RPMI7951 (cell line): ENCODE data around the gene TBX18. TPM values are rescaled to one million over a fixed set of nuclear protein-coding genes. Genes with fewer than 3 reads are reported as not detected.

Experiments used
- DNase-seq: peaks from one replicate; pipeline ENCODE4 v3.0.0-alpha.2; 2012; ENCODE audit warnings: low read depth
- total RNA-seq: library from RNA; depleted of rRNA; stranded (reverse); fragments of >200 nt; shearing (Covaris generic); gene quantifications from 2 replicates; pipeline ENCODE4 v1.2.3, GENCODE V29; 2014

TBX18 gene
- total RNA-seq, 1 experiment from 2014 or later, result 13.6 TPM

DNA sequence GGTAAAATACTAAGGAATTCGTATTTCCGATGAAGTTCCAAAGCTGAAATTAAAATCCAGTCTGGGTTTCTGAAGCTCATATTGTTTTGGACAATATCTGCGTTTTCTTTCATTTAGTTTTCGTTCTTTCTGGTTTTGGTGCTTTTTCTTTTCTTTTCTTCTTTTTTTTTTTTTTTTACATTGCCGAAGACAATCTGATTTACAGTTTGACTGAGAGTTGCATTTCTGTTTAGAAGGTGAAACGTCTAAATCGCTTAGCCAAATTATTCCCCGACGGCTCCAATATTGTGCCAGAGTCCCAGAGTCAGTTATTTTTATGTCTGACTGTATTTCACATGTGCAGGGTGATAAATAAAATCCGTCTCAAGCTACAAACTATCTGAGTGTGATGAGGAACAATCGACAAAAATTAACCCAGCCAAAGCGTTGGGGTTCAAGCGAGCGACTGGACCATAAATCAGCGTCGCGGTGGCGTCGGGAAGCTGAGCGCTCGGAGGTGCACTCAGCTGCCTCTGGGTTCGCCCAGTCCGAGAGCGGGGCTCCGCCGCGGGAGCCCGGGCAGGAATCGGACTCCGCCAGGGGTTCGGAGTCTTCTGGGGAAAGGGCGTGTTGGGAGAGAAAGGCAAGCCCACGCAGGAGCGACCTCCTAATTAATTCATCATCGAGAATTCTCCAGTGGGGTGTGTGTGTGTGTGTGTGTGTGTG lies 8.2 kb upstream of the TBX18 start:
- DNase-seq, result no peak

- DNase-seq, result no peak
Observed at GRCh38 chr6:84771756-84772356, 7.5 kb upstream of the TBX18 start.

- no peak for DNase-seq
Observed at GRCh38 chr6:84771125-84771755, 6.8 kb upstream of the TBX18 start.

DNA sequence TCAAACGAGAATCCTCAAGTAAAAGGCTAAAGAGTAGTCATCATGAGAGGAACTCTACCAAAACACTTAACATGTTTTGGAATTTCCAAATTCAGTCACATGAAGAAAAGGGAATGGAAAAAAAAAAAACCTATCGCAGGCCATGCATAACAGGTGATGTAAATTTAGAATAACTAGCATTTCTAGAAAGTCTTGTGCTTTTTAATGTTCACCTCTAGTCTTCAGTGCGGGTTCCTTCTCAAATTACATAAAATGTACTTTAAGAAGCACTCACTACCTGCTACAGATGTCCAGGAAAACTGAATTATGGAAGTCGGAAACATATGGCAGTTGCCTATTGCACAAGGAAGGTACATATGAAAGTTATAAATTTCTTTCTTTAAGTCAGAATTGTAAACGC lies 6.1 kb upstream of the TBX18 start:
- DNase-seq, result no peak

DNA sequence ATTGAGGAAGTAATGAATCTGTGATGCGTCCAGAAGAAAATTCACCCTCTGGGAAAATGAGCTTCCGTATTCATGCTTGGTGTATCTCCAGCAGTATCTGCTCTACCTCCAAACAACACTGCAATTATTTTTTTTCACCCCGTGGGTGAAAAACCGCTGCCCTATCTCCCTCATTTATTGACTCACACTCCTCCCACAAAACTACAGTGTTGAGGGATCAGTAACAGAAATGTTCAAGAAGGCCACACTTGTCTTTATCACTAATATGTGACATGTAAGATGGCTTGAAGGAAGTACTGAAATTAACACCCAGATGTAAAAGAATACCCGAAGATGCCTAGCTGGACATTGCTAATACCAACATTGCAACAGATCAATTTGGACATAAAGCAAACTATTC lies 4.9 kb upstream of the TBX18 start:
- no peak for DNase-seq

- DNase-seq, result peak; percentile 43
Observed at GRCh38 chr6:84768442-84769174, 4.2 kb upstream of the TBX18 start.

DNA sequence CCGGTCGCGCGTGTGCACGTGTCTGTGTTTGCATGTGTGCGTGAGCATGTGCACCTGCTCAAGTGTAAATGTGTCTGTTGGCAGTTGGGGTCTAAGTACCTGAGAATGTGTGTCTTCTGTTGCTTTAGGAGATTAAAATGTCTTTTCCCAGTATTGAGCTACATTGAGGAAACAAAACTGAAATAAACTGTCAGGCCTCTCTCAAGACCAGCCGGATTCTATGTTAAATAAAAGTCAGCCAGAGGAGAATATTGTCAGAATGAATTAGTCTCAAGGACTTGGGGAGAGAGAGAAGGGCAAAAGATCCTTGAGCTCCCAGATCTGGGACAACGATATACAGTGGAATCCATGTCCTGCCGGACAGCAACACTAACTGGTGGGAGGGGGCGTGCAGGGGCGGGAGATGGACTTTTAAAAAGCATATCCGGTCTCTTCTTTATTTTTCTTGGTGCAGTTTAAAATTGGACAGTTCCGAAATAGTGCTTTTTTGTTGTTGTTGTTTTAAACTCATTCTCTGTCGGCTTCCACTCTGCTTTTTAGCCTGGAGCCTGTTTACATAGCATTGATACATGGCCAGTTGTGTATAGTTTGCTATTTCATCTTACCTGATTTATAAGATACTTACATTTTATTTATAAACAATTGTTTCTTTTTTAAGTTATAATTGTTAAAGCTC lies 3.3 kb upstream of the TBX18 start:
- DNase-seq, result no peak

DNA sequence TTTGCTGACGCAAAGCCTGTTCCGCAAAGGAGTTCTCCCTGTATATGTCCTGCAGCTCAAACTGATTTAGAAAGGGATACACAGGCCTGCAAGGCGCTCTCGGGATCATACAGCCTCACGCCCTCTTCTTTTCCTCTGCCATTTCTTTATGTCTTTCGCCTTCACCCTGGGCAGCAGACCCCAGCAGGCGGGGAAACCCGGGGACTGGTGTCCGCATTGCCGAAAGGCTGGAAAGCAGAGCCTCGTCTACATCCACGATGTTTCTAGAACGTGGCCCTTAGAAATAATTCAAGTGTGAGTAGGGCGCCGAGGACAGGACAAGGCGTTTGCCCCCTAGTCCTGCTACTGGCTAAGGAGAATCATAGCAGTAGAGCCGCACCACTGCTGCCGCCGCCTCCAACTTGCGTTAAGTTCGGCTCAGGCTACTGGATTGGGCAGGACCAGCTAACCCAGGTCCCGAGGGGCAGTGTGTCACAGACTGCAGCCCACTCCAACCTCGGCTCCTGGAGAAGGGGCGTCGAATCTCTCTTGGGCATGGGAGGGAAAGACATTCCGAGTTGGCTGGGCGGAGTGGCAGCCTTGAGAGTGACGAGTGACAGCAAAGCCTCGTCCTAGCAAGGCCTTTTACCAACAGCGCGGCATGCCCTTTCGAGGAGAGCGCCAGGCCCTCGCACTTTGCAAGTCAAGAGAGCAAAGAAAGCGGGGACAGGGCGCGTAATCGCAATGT lies 2.6 kb upstream of the TBX18 start:
- DNase-seq, result no peak

- no peak for DNase-seq
Observed at GRCh38 chr6:84766118-84766798, 1.9 kb upstream of the TBX18 start.

DNA sequence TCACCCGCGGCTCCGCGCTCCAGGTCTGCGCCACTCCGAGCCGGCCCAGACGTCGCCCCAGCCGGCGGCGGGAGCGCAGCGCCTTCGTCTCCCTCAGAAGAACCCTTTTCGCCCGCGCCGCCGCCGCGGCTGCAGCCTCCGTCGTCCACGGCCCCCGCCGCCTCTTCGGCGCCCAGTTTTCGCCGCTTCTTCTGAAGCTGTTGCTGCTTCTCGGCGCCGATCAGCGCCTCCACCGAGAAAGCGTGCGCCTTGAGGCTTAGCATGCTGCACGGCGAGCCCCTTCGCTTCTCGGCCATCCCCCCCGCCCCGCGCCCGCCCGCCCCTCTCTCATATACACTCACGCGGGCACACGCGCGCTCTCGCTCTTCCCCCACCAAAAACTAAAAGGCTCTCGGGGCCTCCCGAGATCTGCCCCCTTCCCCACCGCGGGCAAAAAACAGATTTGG lies 489 bp downstream of the TBX18 start:
- no peak for DNase-seq

DNA sequence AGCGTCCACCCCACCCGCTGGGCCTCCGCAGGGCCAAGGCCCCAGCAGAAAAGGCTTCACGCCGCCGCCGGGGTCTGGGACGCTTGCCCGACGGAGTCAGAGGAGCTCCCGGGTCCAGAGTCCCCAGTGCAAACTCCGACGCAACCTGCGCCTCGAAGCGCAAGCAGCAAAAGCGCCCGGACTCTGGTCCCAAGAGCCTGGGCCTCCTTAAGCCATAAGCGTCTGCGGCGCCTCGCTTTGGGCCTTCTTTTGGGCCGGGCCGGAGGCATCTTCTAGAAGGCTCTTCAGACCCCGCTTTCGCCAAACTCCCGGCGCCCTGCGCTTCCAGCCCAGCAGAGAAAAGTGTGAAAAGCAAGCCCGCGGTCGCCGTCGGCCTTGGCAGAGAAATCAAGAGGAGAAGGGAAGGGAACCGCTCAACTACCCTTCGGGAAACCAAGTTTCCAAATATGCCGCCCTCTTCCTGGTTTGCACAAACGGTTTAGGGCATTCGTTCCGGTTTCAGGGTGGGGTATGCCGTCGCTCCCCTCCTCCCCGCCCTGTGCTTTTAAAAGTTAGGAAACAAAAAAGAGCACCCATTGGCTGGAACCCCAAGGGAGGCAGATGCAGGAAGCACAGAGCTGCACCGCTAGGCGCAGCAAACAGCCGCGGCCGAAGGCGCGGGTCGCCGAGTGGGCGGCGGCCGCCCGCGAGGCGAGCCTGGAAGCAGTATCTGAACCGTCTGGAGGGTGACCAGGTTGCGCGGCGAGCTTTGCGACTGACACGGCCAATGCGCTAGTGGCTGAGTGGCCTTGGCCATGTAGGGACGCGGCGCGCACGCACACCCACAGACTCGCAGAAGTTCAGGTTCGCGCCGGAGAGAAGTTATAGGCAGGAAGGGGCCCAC lies 1.2 kb downstream of the TBX18 start:
- DNase-seq, result peak; percentile 87

DNA sequence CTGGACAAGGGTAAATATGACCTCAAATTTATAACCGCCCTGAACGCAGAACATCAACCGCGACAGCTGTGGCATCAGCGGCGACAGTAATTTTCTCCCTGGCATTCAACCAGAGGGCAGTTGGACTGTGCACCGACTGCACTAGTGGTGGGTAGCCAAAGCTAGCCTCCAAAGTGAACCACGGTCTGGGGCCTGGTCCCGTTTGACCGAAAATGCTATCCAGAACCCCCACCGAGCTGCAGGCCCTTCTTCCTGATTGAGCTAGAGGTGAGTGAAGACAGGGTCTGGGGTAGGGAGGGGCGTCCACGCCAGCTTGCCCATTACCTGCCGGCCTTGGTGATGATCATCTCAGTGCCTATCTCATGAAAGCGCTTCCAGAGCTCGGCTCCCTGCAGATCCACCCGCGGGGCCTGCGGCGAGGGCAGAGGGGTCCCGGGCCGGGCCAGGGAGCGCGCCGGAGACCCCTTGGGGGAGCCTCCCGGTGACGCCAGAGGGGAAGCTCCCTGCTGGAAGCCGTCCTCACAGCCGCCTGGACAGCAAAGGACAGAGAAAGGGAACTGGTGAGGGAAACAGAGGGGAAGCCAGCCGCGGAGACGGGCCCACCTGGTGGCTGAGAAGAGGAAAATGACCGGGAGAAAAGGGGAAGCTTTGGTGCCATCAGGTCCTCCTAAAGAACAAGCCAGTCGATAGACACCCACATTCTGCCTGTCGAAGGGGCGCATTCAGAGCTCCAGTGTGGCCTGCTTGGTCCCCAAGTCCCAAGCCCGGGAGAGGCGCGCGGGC lies 2.0 kb downstream of the TBX18 start:
- DNase-seq, result peak; percentile 59

- no peak for DNase-seq
Observed at GRCh38 chr6:84758486-84758885, 5.9 kb downstream of the TBX18 start.

DNA sequence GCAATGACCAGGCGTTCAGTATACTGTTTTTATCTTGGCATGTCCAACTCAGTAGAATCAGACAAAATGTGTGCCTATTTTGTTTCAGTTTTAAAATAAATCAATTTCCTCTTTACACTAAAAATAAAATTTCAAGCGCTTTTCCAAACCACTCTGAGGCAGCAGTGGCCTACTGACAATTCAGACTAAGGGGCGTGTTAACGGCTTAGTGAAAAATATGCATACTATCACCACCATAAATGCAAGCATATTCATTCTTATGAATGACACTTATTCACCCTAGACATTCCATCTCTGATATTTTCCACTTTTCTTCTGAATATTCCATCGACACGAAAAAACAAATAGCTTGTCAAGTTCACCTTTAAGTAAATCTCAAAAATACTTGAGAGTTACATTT lies 7.5 kb downstream of the TBX18 start:
- DNase-seq, result no peak

- DNase-seq, result no peak
Observed at GRCh38 chr6:84756466-84756865, 7.9 kb downstream of the TBX18 start.

GRCh38 chr6:84753173-84753572 lies 11.2 kb downstream of the TBX18 start:
- DNase-seq, result no peak

DNA sequence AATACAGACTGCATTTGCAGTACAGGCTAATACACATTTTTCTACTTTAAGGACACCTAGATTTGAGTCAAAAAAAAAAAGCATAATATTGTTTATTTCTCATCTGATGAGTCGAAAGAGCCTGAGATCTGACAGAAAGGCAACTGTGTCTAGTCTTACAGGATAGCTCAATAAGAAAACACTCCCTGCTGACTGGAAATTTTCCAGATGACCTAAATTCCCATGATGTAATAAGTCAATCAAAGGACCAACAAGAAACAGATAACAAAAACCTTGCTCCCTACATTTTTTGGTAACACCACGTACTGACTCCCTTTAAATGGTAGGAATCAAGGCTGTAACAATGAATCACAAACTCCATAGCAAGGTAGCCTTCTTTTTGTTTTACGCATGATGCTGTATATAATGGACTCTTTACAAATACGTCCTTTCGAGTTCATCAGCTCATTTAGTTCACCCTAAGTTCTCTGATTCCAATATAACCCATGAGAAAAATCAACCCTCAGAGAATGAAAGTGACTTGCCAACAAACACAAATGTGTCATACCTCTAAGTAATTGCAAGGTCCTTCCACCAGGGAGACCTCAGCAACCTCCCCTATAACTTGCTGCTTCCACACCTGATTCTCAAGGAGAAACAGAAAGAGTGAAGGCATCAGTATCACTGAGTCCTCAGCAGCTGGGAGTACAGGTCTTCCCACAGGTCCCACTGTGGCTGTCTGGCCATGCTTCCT lies 12.1 kb downstream of the TBX18 start:
- DNase-seq, result no peak

DNA sequence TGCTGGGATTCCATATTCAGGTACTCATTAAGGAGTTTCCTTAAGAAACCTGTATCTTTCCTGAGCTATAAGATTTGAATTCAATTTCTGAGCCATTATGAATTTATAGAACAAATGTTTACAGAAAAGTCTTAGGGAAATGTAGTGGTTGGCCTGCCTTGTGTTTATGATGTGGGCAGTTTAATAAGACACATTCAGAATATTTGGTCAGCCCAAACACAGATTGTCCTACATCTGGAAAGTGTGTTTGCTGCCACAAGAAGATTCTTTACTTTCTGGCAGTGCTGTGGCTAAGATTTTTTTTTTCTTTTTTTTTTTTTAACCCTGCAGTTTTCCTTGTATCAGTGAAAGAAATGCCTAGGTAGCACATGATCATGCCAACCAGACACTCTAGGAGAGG lies 15.2 kb downstream of the TBX18 start:
- no peak for DNase-seq
